ENCODE results near the gene PRKAG2.

The PRKAG2 gene

DNA sequence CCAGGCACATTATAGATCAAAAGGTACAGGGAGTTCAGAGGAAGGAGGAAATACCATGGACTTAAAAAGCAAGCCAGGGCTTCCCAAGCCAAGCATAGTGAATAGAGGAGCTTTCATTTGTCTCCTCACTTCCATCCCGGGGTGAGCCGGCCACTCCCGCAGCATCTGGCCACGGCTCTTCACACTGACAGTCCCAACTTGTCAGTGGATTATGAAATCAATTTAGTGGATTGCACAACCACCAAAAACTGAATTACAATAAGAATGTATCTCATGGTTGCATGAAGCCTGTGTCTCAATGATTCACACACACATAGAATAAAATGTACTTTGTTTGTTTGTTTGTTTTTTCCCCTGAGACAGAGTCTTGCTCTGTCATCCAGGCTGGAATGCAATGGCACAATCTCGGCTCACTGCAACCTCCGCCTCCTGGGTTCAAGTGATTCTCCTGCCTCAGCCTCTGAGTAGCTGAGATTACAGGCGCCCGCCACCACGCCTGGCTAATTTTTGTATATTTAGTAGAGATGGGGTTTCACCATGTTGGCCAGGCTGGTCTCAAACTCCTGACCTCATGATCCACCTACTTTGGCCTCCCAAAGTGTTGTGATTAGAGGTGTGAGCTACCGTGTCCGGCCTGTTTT lies 79.1 kb downstream of the PRKAG2 start:
- DNase-seq = peak; percentile 58

DNA sequence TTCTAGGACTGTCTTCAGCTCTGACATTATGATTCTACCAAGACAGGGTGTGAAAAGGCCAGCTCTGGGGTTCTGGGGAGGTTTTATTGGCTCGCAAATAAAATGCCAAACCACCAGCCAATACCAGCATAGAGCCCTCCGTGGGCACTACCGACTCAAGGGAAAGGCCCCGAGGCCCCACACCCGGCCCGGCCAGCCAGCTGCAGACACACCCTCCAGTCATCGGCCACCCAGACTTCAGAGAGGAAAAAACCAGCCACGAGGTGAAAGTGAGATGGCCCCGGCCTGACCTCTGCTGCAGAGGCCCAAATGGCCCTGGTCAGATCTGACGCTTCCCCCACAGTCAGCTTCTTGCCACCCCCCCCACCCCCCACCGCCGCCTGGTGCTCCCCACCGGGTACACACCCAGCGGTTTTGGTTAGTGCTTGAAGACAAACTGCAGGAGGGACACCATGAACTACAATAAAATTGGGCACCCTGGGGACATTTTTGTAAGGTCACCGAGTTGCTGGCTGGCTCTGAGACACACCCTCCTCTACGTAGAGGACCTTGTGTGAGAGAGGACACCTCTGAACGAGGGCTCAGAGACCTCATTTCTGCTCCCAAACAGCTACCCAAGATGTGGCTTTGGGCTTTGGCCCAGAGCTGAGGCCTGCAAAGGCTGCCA lies 79.9 kb downstream of the PRKAG2 start:
- no peak for DNase-seq

DNA sequence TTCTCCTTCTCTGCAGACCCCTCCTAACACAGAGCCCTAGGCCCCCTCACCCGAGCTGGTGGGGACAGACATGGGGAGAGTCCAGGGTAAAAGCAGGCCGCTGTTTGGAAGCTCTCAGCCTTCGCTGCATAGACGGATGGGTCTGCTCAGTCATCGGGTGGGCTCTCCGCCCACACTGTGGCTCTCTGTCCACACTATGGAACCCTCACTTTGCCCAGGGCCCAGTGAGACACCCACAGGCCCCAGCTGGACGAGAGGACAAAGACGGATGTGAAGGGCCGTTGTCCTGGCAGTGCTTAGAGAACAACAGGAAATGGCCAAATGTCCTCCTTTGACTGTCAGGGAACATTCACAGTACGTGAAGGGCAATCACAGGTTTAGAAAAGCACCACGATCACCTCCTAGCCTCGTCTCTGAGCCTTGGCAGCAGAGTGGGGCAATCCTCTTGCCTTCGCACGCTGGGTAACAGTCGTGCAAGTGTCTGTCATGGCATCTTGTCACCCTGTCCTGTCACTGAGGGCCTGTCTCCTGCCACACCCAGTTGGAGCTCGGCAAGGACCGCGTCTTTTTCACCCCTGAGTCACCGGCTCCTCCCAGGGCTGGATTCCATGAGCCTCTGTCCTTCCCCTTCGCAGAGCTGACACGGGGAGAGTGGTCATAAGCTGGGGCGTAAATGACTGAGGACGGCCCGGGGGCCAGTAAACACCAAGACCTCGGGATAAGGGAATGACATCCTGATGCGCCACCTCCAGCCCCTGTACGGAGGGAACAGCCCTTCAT lies 80.6 kb downstream of the PRKAG2 start:
- peak; percentile 57 for DNase-seq

DNA sequence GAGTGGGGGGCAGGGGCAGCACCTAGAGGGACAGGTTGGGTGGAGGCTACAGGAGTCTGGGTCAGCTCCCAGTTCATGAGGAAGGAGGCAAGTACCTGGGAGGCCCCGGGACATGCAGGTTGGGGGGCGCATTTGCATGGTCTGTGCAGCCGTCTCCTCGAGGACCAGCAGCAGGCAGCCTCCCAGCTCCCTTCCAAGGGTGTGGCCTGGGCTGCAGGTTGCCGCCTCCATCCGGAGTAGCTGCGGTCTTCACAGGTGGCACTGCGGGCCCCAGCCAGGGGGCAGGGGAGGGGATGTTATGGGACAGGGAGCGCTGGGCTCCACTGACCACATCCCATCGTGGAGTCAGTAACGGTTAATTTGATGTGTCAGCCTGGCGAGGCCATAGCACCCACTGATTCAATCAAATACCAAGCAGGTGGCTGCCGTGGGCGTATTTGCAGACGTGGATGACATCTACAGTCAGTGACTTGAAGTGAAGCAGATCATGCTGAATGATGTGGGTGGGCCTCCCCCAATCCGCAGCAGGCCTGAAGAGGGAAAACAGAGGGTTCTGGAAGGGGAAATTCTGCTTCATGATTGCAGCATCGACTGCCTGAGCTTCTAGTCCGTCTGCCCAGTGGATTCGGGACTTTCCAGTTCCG lies 81.6 kb downstream of the PRKAG2 start:
- no peak for DNase-seq

DNA sequence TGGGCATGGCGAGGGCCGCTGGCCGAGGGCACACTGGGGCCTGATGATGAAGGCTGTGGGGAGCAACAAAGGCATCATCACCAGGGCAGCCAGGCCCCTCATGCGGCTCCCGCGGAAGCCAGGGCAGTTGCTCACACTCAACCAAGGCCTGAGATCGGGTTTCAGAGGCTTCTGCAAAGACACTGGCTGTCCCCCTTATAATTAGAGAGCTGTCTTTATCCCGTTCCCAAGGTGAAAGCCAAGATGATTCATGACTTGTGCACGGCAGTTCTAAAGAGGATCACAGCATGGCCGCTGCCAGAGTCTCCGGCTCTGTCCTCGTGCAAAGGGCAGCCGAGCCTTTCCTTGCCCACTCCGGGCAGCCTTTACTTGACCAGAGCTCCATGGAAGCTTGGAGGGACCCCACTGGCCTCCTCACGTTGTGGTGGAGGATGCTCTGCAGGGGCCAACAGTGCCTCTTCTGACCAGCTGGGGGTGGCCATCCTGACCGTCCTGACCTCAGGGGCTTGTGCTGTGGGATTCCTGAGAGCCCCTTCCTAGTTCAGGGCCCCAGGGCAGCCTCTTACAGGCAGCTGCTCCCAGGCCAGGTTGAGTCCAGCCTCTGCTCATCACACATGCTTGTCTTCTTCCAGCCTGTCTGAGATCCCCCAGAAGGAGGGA lies 82.3 kb downstream of the PRKAG2 start:
- no peak for DNase-seq

DNA sequence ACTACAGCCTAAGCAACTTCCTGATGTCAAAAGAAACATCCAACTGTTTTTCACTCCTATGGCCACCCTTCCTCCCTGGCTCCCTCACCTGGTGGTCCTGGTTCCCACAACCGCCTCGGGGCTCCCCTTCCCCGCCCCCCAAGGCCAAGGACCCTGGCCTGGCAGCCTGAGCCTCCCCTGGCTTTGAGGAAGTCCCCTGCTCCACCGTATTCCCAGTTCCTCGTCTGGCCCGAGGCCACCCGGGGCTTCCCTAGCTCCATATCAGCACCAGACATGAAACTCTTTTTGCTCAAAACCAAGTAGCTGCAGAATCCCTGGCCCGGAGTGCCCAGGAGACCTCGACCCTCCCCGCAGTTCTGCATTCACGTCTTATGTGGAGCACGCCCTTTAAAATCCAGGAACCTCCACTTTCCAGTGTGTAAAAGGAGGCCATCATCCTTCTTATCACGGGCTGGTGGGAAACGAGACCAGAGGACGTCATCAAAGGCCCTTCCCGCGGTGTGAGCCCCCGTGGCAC lies 82.9 kb downstream of the PRKAG2 start:
- DNase-seq = no peak

DNA sequence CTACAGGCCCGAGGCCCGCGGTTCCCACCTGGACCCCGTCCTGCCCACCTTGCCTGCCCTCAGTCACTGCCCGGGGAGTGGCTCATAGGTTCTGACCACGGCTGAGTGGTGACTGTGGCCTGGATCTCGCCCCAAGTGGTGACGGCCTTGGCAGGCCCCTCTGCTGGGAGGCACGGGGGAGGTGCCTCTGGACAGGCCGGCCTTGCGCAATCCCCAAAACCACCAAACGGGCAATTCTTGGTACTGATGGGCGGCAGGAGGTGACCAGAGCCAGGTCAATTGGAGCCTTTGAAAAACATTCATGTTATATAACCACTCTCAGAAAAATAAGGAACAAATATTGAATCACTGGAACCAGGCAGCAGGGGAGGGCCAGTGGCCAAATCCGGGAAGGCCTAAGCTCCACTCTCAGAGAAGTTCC lies 83.4 kb downstream of the PRKAG2 start:
- no peak for DNase-seq

DNA sequence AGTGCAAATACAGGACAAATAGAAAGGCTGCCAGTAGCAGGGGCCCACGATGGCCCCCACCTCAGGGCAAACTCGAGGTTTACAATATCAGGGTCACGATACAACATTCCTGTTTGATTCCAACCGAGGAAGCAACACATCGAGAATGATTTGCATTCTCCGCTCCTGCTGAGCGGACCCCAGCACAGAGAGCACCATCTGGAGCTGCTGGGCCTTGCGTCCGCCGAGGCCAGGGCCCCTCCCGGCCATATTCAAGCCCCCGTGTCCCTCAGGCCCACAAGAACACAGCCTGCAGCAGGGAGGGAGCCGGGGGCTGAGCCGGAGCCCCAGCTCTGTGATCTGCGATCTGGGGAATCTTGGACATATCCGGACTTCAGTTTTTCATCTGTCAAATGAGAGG lies 84.3 kb downstream of the PRKAG2 start:
- no peak for DNase-seq

DNA sequence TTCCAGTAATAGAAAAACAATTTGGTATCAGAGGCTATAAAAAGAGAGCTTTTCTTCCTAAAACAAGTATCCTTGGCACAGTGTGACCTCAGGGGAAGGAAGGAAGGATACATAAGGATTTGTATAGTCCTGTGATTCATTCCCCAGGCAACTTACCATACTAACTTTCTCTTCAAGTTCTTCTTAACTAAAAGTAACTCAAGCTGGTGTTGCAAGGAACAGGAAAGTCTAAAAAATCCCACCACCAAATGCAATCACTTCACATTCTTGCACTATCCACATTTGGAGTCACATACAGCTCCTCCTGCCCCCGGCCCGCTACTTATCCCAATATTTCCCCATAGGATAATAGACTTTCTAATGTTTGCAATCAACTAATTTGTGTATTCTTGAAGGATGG lies 84.8 kb downstream of the PRKAG2 start:
- DNase-seq = no peak

DNA sequence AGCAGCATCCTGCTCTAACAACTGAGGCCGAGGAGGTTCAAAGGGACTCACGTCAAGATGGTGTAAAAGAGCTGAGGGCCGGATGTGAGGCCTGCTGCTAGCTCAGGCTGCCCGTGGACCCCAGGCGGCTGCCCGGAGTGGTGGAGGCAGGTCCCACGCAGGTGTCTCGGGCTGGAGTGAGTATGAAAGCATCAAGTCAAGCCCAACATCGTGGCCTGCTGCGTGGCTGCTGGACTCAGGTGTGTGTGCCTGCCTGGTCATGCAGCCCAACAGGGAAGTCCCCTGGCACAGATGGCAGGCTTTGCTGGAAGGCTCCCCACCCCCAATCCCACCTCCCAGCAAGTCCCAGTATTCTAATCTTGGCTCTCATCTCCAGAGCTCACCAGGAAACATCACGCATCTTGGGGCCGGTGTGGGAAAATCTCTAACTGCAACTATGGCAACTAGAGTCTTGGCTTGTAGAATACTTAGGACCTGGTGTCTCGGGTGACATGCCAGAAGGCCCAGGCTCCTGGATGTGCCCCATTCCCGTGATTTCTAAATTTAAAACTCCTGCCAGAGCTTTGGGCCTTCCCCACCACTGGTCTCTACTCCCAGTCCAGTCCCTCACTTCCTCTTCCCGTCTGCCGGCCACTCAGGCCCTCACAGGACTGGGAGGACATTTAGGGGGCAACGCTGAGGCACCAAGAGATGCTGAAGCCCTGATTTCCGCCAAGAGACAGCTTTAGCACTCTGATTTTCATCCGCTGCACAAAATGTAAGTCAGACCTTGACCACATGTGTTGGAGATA lies 85.9 kb downstream of the PRKAG2 start:
- no peak for DNase-seq

DNA sequence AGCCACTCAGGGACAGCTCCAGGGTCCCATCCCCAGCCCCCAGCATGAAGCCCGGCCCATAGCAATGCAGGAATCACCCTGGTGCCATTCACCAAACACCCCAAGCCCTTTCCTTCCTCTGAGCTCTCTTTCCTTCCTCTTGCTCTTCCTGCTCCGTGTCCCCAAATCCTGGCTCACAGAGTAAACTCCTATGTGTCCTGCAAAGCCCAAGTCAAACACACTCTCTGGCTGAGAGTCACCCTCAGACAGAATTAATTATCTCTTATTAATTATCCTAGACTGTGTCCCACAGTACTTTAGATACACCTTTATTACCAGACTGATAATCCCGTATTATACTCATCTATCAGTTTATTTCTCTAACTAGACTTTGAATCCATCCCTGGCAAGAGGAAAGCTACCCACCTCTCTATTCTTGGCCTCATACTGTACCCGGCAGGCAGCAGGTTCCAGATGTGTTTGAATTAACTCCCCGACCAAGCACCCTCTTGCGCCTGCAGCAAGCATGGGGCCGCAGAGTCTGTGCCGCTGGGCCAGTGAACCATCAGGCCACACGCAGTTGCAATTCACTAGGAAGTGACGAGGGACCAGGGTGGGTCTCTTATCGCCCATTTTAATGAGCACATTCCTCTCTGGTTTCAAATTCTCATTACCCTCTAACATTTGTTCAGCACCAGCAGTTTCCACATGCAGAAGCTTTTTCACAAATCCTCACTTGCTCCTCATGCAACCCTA lies 86.7 kb downstream of the PRKAG2 start:
- no peak for DNase-seq

DNA sequence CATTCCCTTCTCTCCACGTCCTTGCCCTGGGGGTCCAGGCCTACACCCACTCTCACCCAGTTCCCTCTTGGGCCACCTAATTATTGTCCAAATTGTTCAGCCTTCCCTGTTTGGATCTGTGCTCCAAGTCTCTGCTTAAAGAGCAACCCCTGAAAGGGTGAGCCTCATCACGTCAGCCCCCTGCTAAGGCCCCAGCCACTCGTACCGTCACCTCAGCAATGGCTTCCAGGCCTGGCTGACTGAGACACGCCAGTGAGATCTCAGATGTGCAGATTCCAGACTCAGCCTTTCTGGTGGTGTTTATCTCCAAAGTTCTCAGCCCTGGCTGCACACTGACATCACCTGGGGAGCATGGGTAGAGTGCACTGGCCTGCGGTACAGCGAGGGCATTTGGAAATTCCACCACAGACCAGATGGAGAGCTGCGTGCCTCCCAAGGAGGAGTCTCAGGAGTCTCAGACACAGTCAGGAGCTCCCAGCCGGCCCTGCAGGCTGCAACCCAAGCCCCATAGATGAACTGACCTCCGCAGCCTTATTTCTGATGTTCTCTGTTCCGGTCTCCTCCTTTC lies 87.5 kb downstream of the PRKAG2 start:
- no peak for DNase-seq

DNA sequence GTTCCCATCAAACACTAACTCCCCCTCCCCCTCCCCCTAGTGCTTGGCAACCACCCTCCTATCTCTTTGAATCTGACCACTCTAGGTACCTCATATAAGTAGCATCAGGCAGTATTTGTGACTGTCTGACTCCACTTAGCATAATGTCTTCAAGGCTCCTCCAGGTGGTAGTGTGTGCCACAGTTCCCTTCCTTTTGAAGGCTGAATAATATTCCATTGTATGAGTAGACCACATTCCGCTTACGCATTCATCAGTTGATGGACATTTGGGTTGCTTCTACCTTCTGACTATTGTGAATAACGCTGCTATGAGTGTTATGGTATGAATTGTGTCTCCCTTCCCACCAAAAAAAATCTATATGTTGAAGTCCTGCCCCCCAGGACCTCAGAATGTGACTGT lies 89.6 kb downstream of the PRKAG2 start:
- DNase-seq = no peak

DNA sequence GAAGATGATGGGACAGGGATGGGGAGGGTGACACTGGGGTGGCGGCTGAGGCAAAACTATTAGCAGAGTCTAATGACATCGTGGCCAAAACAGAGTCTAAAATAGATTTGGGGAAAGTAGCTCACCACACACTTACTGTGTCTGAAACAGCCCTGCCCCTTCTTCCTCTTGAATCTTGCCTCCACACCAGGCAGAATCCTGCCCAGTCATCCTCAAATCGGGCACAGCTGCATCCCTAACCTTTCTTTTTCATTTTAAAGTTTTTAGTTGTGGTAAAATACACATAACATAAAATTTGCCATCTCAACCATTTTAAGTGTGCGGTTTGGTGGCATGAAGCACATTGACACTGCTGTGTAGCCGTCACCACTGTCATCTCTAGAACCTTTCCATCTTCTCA lies 90.0 kb downstream of the PRKAG2 start:
- DNase-seq = no peak

DNA sequence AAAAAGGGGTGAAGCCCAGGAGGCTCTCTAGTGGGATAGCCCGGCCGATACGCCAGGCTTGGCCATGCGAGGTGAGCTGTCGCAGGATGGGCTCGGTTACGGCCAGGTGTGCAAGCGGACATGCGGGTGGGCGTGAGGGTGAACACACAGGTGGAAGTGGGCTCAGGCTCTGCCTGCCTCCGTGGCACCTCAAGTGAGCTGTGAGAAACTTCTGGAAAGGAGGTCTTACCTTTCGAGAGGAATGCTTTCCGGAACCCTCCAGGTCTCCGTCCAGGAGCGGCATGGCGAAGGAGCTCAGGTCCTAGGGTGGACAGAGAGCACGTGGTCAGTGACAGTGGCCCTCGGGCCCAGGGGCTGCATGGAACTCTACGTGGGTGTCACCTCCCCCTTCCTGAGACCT lies 90.7 kb downstream of the PRKAG2 start:
- no peak for DNase-seq

DNA sequence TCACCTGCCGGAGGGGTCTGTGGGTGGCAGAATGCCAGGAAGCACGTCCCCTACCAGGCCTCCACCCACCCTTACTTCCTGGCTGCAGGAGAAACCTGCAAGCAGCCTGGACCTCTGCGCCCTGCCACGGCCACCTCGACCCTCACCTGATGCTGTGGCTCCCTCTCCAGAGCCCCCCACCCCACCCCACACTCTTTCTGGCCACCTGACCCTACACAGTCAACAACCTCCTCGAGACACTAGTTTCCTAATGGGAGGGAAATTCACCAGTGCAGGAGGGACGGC lies 91.3 kb downstream of the PRKAG2 start:
- DNase-seq = no peak

DNA sequence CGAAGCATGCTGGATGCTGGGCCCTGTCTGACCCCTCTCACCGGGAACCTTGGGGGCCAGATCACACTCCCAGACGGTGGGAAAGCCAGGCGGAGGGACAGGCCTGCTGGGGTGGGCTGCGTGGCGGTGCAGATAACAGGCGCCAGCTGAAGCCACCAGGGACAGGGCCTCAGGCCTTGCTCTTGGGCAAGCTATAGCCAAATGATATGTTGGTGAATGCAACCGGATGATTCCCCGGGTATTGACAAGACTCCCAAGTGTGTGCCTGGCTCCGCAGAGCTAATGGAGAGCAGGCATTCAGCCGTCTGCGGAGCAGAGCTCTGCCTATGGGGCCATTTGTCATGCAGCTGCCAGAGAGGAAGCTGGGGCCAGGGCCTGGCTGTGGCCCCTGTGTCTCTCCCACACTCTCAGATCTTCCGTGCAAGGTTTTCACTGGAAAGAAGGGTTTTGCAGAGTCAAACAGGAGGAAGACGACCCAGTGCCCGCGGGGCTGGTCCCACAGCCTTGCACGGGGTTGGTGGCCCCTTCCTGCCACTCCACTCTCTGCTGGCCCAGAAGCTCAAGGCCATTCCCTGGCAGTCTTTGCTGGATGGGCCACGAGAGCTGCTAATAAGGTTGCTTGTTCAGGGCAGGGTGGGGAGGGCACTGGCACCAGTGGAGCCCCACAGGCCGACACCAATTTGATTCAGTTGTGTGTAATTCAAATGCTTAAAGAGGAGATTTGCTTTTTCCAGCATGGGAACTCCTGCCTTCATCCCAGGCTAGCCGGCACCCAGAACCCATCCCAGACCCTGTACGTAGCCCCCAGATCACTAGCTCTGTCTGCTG lies 91.8 kb downstream of the PRKAG2 start:
- DNase-seq = no peak

DNA sequence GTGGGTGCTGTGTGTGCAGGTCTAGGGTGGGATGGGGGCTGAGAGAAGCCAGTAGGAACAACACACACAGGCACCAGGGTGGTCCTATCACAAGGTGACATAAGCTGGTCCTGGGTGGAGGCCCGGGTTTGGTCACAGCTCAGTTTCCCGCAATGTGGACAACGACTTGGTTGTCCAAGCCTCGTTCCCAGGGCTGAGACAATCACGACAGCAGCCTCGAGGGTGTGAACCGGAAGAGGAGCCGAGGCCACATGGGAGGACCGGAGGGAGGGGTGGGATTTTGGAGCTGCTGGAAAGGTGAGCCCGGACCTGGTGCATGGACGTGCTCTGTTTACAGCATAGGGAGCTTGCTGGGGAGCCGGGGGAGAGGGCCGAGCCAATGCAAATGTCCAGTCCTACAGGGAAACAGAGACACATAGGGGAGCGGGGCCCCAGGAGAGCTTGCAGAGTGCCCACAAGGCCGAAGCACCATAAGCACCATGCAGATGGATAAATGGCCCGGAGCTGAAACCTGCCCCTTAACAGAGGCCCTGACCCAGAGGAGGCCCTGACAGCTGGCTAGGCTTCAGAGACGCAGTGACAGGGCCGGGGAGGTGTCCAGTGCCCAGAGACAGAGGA lies 92.8 kb downstream of the PRKAG2 start:
- DNase-seq = no peak

DNA sequence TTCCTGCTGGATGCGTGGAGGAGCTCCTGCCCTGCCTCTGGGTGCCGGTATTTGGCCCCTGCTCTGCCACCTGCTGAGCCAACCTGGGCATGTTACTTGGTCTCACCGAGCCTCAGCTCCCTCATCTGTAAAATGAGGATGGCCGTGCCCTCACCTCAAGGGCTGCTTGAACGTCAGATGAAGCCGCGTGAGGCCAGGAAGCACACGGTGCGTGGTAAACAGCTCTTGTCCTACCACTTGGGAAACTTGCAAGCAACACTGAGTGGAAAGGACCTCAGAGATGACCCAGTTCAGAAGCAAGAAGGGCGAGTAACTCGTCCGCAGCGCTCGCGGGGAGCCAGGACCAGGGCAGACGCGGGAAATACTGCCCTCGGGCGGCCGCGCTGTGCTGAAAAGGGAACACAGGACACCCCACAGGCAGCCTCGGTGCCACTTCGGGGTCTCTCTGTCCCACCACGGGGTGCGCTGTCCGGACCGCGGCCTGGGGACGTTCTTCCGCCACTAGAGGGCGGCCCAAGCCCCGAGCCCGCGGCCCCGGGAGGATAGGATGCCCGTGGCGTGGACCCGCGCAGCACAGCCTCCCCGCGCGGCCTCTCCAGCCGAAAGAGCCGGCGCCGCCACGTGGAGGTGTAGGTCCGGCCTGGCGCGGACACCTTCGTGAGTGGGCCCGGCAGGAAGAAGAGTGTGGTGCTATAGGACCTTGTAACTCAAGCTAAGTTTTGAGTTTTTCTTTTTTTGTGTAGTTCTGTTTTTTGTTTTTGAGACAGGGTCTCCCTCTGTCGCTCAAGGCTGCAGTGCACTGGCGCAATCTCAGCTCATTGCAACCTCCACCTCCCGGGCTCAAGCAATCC lies 94.1 kb downstream of the PRKAG2 start:
- DNase-seq = peak; percentile 58

All from EL (cell line).